Stimulated activated CD4-positive, alpha-beta T cell treated with anti-CD3 and anti-CD28 coated beads, TNF-alpha, amount 100 ng/mL, for 1 hour (primary cell): ENCODE data around the gene NDUFB7.
"Not testable (repeated sequence)": the region's sequence is repeated elsewhere in the genome, so short reads cannot be mapped to it uniquely, and the experiment has no call there.

Source experiments
- DNase-seq, 3 donors: peaks; one replicate each; pipeline ENCODE4 v3.0.0-alpha.2; 2020; ENCODE audit warnings: low read depth in 3 of 3, low spot score in 1 of 3

Gene NDUFB7

GRCh38 chr19:14571695-14572490 lies at the start of gene NDUFB7:
Gene NDUFB7 (minus strand): TSS chr19:14572066. CDS start chr19:14572000, 66 bp downstream.
- peak; percentile 75 to 80 (median 79) for DNase-seq

DNA sequence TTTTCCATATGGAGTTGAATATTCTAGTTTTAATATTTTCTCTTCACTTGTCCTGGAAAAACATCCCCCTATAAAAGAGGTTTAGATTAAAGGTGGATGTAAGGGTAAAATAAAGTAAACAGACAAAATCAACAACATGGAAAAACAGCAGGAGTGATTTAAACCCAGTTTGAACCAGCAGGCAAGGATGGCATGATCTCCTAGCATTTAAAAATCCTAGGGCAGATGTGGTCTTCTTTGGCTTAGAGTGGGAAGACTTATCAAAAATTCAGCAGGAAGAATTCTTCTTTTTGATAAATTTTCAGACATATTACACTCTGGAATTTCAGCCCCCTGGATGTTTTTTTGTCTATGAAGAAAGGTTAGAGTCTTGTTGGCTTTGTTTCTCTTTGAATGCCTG lies 47.5 kb upstream of the NDUFB7 start:
- DNase-seq: no peak

DNA sequence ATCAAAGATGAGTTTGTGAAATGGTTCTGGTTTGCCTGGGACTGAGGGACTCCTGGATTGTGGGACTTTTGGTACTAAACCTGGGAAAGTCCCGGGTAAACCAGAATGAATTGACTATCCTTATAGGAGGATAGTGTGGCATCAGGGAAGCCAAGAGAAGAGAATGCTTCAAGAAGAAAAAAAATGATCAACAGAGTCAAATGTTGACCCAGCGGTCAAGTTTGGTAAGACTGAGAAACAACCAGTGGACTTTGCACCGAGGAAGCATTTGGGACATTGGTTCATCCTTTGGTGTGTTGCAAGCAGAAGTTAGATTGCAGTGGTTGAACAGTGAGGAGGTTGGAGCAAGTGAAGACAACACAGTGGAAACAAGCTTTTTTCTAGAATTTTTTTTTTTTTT lies 44.5 kb upstream of the NDUFB7 start:
- DNase-seq: no peak

DNA sequence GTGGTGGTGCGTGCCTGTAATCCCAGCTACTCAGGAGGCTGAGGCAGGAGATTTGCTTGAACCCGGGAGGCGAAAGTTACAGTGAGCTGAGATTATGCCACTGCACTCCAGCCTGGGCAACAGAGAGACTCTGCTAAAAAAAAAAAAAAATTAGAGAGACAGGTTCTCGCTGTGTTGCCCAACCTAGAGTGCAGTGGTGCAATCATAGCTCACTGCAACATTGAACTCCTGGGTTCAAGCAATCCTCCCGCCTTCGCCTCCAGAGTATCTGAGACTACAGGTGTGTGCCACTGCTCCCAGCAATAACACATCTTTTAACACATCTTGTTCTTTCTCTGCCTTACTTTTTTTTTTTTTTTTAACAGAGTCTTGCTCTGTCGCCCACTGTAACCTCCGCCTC lies 43.8 kb upstream of the NDUFB7 start:
- DNase-seq: no peak

DNA sequence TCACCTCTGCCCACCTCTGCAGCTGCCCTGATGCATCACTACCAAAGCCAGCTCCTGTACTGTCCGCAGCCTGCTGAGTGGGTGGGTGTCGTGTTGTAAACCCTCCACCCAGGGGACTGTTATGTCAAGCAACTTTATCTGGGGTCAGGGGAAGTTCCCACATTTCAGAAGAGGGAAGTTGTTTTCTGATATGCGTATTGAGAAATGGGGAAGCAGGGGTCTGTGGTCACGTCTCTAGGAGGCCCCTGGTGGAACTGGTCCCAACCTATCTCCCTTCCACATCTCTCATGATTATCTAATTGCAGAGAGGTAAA lies 42.2 kb upstream of the NDUFB7 start:
- no peak for DNase-seq

DNA sequence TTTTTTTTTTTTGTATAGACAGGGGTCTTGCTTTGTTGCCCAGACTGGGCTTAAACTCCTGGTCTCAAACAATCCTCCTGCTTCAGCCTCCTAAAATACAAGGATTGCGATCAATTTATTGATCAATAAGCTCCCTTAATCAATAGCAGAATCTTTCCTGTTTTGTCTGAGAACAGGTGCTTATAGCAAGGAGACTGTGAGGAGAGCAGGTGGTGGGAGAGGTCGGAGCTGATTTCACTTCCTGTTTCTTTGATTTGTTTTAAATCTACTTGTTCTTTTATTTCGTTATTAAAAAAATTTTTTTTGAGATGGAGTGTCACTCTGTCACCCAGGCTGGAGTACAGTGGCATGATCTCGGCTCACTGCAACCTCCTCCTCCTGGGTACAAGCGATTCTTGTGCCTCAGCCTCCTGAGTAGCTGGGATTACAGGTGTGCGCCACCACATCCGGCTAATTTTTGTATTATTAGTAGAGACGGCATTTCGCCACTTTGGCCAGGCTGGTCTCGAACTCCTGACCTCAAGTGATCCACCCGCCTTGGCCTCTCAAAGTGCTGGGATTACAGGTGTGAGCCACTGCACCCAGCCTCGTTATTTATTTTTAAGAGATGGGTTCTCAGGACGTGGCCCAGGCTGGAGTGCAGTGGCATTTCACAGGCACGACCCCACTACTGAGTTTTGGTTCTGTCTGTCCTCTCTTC lies 41.7 kb upstream of the NDUFB7 start:
- DNase-seq: not testable (repeated sequence)

GRCh38 chr19:14612657-14613056 lies 40.8 kb upstream of the NDUFB7 start:
- no peak for DNase-seq

- DNase-seq: not testable (repeated sequence)
Measured at GRCh38 chr19:14612242-14612641, 40.4 kb upstream of the NDUFB7 start.

DNA sequence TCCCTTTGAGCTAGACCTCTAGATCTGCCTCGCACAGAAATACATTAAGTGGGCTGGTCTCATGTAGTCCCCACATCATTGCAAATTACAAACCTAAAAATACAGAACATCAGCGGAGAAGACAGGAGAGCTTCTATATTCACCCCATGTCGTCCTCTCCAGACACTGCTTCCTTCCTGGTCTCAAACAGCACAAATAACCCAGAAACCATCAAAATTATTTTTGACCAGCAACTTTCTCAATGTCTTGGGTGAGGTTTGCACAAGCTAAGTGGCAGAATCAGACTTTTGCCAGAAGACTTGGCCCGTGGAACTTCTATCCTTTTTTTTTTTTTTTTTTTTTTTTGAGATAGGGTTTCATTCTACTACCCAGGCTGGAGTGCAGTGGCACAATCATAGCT lies 39.2 kb upstream of the NDUFB7 start:
- no peak for DNase-seq

DNA sequence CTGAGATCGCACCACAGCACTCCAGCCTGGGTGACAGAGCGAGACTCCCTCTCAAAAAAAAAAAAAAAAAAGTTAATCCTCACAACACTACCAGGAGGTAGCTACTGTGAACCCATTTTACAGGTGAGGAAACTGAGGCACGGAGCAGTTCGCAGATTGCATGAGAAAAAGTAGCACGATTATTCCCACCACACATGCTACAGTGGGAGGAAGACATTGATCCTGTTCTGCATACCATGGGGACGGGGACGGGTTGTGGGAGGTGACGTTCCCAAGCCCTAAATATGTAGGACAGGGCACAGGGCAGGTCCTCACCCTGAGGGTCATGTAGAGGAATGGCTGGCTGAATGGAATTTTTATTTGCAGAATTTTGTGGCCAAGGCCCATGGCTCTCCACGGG lies 34.8 kb upstream of the NDUFB7 start:
- DNase-seq: no peak

GRCh38 chr19:14603990-14604387 lies 32.1 kb upstream of the NDUFB7 start:
- no peak for DNase-seq

GRCh38 chr19:14599548-14600147 lies 27.8 kb upstream of the NDUFB7 start:
- DNase-seq: no peak

DNA sequence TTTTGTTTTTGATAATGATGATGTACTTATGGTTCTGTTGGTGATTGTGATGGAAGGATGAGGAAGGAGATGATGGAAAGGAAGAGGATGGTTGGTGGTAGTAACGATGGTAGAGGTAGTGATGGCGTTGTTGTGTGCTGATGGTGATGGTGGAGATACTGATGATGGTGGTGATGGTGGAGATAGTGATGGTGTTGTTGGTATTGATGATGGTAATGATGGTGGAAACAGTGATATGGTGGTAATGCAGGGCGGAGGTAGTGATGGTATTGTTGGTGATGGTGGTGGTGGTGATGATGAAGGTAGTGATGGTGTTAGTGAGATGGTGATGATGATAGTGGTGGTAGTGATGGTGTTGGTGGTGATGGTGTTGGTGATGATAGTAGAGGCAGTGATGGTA lies 23.7 kb upstream of the NDUFB7 start:
- no peak for DNase-seq

DNA sequence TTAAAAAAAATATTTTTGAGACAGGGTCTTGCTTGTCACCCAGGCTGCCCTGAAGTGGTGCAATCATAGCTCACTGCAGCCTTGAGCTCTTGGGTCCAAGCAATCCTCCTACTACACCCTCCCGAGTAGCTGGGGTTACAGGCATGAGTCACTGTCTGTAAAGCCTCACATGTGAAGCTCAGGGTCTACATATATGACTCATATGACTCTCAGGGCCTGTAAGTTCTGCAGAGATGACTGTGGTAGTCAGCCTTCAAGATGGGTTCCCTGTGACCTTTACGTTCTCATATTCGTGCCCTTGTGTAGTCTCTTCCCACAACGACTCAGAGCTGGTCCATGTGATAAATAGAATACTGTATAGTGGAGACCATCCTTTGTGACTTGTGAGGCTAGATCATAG lies 17.6 kb upstream of the NDUFB7 start:
- DNase-seq: not testable (repeated sequence)

- not testable (repeated sequence) for DNase-seq
Measured at GRCh38 chr19:14585187-14585586, 13.3 kb upstream of the NDUFB7 start.

- DNase-seq: not testable (repeated sequence)
Measured at GRCh38 chr19:14584372-14584771, 12.5 kb upstream of the NDUFB7 start.

GRCh38 chr19:14582894-14583340 lies 11.1 kb upstream of the NDUFB7 start, which contains the start of gene CLEC17A:
Gene CLEC17A (plus strand): TSS chr19:14583084. CDS start chr19:14583161, 77 bp downstream.
- DNase-seq: no peak

DNA sequence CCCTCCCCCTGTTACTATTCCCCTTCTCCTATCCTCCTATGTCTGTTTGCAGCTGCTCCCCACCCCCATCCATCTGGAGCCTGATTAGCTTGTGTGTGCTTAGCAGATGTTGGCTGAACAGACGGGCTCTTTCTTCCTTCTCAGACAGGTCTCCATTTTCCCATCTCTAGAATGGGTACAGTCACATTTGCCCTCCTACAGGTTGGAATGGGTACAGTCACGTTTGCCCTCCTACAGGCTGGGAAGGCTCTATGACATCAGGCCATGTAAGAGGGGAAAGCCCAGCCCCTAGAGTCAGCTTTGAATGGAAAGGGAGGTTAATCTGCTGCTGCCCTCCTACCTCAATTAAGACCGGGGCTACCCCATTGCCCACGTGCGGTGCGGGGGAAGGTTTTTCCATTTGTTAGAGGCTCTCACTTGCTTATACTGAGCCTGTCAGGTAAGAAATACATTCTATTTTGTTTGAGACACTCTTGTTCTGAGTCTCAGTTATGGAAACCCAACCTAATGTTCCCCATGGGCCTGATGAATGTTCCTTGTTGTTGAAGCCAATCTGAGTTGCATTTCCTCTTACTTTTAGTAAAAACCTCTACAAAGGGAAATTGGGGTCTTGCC lies 8.9 kb upstream of the NDUFB7 start:
- peak in 1 of 3 donors; percentile 36 for DNase-seq

DNA sequence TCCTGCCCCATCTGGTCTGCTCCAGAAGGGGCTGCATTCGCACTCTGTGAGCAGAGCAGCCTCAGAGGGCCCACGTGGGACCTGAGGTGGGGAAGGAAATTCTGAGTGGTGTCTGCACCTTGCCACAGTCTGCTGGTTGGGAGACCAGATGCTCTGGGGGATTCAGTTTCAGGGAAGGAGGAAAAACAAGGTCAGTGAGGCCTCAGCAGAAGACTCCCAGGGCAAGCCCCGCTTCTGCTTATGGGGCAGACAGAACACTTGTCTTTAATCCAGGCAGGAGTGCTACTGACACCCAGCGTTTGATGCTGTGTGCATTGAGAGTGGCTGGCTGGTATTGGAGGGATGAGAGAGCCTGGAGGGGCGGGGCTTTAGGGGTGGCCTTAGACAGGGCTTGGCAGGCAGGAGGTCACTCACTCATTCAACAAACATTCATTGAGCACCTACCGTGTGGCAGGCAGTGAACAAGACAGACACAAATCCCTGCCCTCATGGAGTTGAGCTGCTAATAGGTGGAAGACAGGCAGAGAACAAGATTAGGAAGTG lies 6.1 kb upstream of the NDUFB7 start:
- DNase-seq: no peak

DNA sequence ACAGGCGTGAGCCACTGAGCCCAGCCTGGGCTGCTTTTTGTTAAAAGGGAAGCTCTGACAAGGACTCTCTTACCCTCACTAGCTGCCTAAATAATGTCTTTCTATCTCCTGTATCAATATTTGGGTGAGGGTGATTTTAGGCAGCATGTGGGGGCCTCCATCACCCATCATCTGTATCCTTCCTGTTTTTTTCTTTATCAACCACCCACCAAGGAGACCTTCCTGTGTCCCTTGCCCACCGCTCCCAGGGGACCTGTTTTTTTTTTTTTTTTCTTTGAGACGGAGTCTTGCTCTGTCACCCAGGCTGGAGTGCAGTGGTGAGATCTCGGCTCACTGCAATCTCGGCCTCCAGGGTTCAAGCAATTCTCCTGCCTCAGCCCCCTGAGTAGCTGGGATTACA lies 5.4 kb upstream of the NDUFB7 start:
- no peak for DNase-seq

GRCh38 chr19:14576363-14576762 lies 4.5 kb upstream of the NDUFB7 start:
- no peak for DNase-seq
